MCF 10A (cell line): ENCODE measurements around the gene PER1. TPM values are rescaled to one million over a fixed set of nuclear protein-coding genes. Genes with fewer than 3 reads are reported as not detected.

Experiments
- BruUV-seq: library from RNA; stranded (reverse); fragments of 400-500 nt; replicated peaks from 2 replicates; lab custom pipeline; 2021; lab: Mats Ljungman, UMichigan
- CTCF ChIA-PET: fragments of 300-600 bp; sonication (Branson Sonifier 250); formaldehyde crosslinking; extraction: SDS; loops from one replicate; lab custom pipeline; 2021; ENCODE audit warnings: antibody characterized with exemption, inconsistent platforms; lab: Yijun Ruan, JAX
- POLR2A ChIA-PET: fragments of 300-600, 350-650 bp; sonication (Branson Sonifier 250); formaldehyde crosslinking; extraction: SDS; loops from one replicate; lab custom pipeline; 2020; ENCODE audit warnings: antibody characterized with exemption, inconsistent platforms; lab: Yijun Ruan, JAX
- DNase-seq: peaks from one replicate; pipeline ENCODE4 v3.0.0-alpha.2; 2018; ENCODE audit not compliant: unreplicated experiment
- H3K27ac Mint-ChIP-seq: one replicate; pipeline ENCODE4 v1.8.0; 2022; ENCODE audit warnings: mild to moderate bottlenecking, low read depth, mixed read lengths; ENCODE audit not compliant: unreplicated experiment
- H3K27me3 Mint-ChIP-seq: one replicate; pipeline ENCODE4 v1.8.0; 2022; ENCODE audit warnings: mixed read lengths; ENCODE audit not compliant: insufficient read depth, unreplicated experiment
- H3K36me3 Mint-ChIP-seq: one replicate; pipeline ENCODE4 v1.8.0; 2022; ENCODE audit warnings: mild to moderate bottlenecking, moderate library complexity, mixed read lengths; ENCODE audit not compliant: insufficient read depth, unreplicated experiment
- H3K4me1 Mint-ChIP-seq: one replicate; pipeline ENCODE4 v1.8.0; 2022; ENCODE audit warnings: mixed read lengths; ENCODE audit not compliant: insufficient read depth, unreplicated experiment
- H3K4me3 Mint-ChIP-seq: one replicate; pipeline ENCODE4 v1.8.0; 2022; ENCODE audit warnings: mild to moderate bottlenecking, moderate library complexity, mixed read lengths; ENCODE audit not compliant: unreplicated experiment
- H3K9me3 Mint-ChIP-seq: one replicate; pipeline ENCODE4 v1.8.0; 2022; ENCODE audit warnings: mixed read lengths; ENCODE audit not compliant: unreplicated experiment
- intact Hi-C: fragments of 100-400 bp; cut with micrococcal nuclease; formaldehyde crosslinking; loops from 2 replicates; pipeline ENCODE4 v1.14.1; 2022
- total RNA-seq: library from RNA; stranded (reverse); gene quantifications from 2 replicates; pipeline ENCODE4 v1.2.3, GENCODE V29; 2022
- TF ChIP-seq, protein P1 (sequence below): fragments of 200-600 bp; IDR thresholded peaks from one replicate; pipeline ENCODE4 v1.8.0; 2022; ENCODE audit warnings: antibody characterized with exemption, mild to moderate bottlenecking; ENCODE audit not compliant: unreplicated experiment

PER1 gene
- total RNA-seq, 1 experiment from 2014 or later = 190 TPM

DNA sequence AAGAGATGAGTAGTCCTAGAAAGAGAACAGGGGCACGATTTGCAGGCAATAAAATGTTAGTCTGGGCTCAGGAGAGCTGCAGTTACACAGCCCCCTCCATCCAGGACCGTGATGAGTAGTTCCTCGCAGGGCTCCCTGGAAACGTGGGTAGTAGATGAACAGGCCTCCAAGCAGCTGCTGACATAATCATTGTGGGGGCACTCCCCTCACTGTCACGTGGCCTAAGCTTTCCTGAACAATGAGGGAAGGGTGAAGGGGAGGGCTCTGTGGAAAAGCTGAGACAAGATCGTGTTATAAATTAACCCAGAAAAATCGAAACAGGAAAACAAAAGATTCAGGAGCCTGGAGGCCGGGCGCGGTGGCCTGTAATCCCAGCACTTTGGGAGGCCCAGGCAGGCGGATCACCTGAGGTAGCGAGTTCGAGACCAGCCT, 1.3 kb upstream of the PER1 start:
- intact Hi-C loops = no loop called here
- CTCF ChIA-PET = interaction anchor here (0.8 to 8.7 kb wide), 4 partner anchors 11 to 145 kb away, joined by 3 to 59 read pairs (median 4); no protein-coding TSS in a partner anchor
- BruUV-seq = TSS peak; percentile 9
- H3K4me3 Mint-ChIP-seq = no peak overlapping the region
- POLR2A ChIA-PET = interaction anchor here (0.6 to 16.5 kb wide), 17 partner anchors 11 to 720 kb away, joined by 3 to 429 read pairs (median 22); partner anchors contain the start of genes ALOXE3, BORCS6, CTC1 and HES7
- no peaks in the 10 kb centered on the region for H3K9me3 Mint-ChIP-seq
- peaks cover 30% of the 10 kb centered on the region for H3K4me1 Mint-ChIP-seq
- H3K27ac Mint-ChIP-seq = no peak overlapping the region
- H3K27me3 Mint-ChIP-seq = no peaks in the 10 kb centered on the region
- TF ChIP-seq, protein P1, sequence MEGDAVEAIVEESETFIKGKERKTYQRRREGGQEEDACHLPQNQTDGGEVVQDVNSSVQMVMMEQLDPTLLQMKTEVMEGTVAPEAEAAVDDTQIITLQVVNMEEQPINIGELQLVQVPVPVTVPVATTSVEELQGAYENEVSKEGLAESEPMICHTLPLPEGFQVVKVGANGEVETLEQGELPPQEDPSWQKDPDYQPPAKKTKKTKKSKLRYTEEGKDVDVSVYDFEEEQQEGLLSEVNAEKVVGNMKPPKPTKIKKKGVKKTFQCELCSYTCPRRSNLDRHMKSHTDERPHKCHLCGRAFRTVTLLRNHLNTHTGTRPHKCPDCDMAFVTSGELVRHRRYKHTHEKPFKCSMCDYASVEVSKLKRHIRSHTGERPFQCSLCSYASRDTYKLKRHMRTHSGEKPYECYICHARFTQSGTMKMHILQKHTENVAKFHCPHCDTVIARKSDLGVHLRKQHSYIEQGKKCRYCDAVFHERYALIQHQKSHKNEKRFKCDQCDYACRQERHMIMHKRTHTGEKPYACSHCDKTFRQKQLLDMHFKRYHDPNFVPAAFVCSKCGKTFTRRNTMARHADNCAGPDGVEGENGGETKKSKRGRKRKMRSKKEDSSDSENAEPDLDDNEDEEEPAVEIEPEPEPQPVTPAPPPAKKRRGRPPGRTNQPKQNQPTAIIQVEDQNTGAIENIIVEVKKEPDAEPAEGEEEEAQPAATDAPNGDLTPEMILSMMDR = no peak
- peaks cover 9% of the 10 kb centered on the region for H3K36me3 Mint-ChIP-seq
- DNase-seq = peak; percentile 96

GRCh38 chr17:8153031-8153451, 837 bp upstream of the PER1 start:
- DNase-seq = no peak
- POLR2A ChIA-PET = interaction anchor here (0.6 to 16.5 kb wide), 16 partner anchors 8 to 525 kb away, joined by 3 to 429 read pairs (median 36); partner anchors contain the start of genes ALOXE3, BORCS6, CTC1 and HES7
- Mint-ChIP-seq H3K27ac (no peak overlapping the region), H3K4me1 (peaks cover 27% of the 10 kb centered on the region), H3K27me3 (no peaks in the 10 kb centered on the region), H3K36me3 (peaks cover 4% of the 10 kb centered on the region), H3K4me3 (no peak overlapping the region), H3K9me3 (no peaks in the 10 kb centered on the region)
- CTCF ChIA-PET = interaction anchor here (1.1 to 8.7 kb wide), 2 partner anchors 10 to 14 kb away, joined by 4 to 59 read pairs; no protein-coding TSS in a partner anchor
- intact Hi-C loops = no loop called here
- TF ChIP-seq, protein P1 = no peak
- BruUV-seq = no TSS peak

DNA sequence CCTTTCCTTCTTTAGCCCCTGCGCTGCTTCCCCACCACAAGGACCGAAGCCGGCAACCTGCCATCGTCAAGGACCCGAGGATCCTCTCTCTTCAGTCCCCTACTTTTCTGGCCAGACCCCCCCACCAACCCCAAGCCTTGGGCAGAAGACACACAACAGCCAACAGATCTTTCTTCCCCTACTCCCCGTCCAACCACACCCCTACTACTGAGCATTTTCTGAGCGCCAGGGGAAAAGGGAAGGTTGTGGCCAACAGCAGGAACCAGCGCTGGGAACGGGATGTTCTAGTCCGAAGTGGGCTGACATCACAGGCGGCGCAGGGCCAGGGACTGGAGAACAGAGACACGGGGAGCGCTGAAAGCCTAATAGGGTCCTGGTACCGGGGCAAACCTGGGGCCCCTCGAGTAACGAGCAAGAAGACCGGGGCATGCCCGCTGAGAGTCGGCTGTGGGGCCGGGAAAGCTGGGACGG, 528 bp downstream of the PER1 start:
- CTCF ChIA-PET = interaction anchor here (1.5 kb wide), 1 partner anchor 12 kb away, joined by 5 read pairs; no protein-coding TSS in a partner anchor
- intact Hi-C loops = loop anchor here (1.0 kb wide), 1 partner anchor 28 kb away; no protein-coding TSS in a partner anchor
- Mint-ChIP-seq H3K27me3 (no peaks in the 10 kb centered on the region), H3K36me3 (no peaks in the 10 kb centered on the region), H3K4me1 (peaks cover 32% of the 10 kb centered on the region), H3K9me3 (no peaks in the 10 kb centered on the region), H3K4me3 (no peak overlapping the region), H3K27ac (no peak overlapping the region)
- TF ChIP-seq, protein P1 = no peak
- TSS peak; percentile 9 for BruUV-seq
- POLR2A ChIA-PET = interaction anchor here (0.6 to 16.5 kb wide), 20 partner anchors 10 to 579 kb away, joined by 3 to 429 read pairs (median 6); partner anchors contain the start of genes ALOXE3, AURKB, BORCS6 and CTC1
- no peak for DNase-seq

DNA sequence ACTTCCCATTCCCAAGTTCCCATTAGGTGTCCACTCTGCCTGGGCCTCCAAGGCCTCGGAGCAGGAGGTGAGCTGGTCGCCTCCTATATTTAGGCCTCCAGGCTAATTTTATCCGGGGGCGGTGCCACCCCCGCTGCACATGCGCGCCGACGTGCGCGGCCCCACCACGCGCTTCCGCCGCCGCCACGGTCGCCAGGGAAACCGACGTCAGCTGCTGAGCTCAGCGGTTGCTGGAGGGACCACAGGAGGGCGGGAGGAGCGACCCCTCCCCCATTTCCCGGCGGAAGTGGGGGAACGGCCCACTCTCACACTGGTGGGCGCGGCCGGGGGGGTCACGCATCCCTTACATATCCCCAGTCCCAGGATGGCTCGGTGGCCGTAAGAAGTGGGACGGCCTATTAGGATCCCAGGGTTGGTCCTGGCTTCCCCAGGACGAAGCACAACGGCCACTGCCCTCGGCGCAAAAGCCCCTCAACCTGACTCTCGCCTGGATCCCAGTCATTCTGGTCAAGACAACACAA, 1.0 kb downstream of the PER1 start:
- Mint-ChIP-seq H3K27me3 (no peaks in the 10 kb centered on the region), H3K4me3 (no peak overlapping the region), H3K4me1 (peaks cover 33% of the 10 kb centered on the region), H3K9me3 (no peaks in the 10 kb centered on the region), H3K27ac (no peak overlapping the region), H3K36me3 (no peaks in the 10 kb centered on the region)
- peak; percentile 69 for DNase-seq
- TF ChIP-seq, protein P1 = no peak
- BruUV-seq = no TSS peak
- CTCF ChIA-PET = interaction anchor here (1.2 to 1.5 kb wide), 2 partner anchors 11 to 32 kb away, joined by 5 to 6 read pairs; no protein-coding TSS in a partner anchor
- POLR2A ChIA-PET = interaction anchor here (0.6 to 16.5 kb wide), 14 partner anchors 10 to 294 kb away, joined by 3 to 429 read pairs (median 4); partner anchors contain the start of genes ALOXE3, HES7, NAA38 and SLC25A35
- intact Hi-C loops = no loop called here
